ENCODE data around the gene NID2.

NID2 gene

DNA sequence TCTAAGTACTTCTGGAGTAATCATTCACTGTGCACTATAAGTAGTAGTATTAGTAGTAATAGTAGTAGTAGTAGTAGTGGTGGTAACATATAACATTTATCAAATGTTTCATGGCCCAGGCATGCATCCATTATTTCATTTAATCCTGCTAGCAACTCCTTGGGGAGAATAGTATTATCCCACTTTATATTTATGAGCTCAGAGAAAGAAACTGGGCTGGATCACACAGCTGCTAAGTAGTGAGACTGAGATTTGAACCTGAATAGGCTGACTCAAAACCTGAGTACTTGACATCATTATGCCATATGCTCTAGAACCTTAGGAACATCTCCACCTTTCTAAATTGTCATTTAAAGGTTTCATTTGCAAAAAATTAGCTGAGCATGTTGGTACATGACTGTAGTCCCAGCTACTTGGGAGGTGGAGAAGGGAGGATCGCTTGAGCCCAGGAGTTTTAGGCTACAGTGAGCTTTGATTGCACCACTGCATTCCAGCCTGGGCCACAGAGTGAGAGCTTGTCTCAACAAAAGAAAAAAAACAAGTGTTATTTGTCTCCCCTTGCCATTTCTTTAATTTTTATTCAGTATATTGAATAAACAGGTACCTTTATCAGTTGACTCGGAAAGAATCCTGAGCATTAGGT lies 11.4 kb upstream of the NID2 start:
- Histone ChIP-seq H3K9me3 (ENCODE audit: control extremely low read depth in 1 of 5, control insufficient read depth in 4 of 5, insufficient read depth in 2 of 5, low read depth in 1 of 5, low read length in 4 of 5) (peaks cover 0 to 18% (median 3%) of the 10 kb centered on the region in 5 experiments), H3K36me3 (ENCODE audit: control insufficient read depth in 4 of 4, insufficient read depth in 4 of 4, low read length in 3 of 4) (no peaks in the 10 kb centered on the region), H3K4me1 (ENCODE audit: control extremely low read depth in 1 of 4, control insufficient read depth in 4 of 4, insufficient read depth in 4 of 4, low read length in 3 of 4) (peaks cover 0 to 7% (median under 1%) of the 10 kb centered on the region in 4 experiments), H3K27ac (ENCODE audit: insufficient read depth in 1 of 2, low read depth in 1 of 2, low read length in 2 of 2, poor library complexity in 1 of 2, severe bottlenecking in 2 of 2) (no peak overlapping the region), H3K4me3 (ENCODE audit: control insufficient read depth in 1 of 7, extremely low read depth in 1 of 7, insufficient read depth in 4 of 7, low read depth in 2 of 7, low read length in 6 of 7) (no peak overlapping the region), H3K27me3 (replicated peaks in 2 of 5; ENCODE audit: control insufficient read depth in 4 of 5, insufficient read depth in 5 of 5, low read length in 4 of 5) (no peaks in the 10 kb centered on the region)
- ChIA-PET POLR2A (no interaction called here), CTCF (interaction anchor here (1.1 to 2.1 kb wide), 4 partner anchors 9 to 101 kb away, joined by 3 to 6 read pairs (median 3); no protein-coding TSS in a partner anchor)
- 90% methylated on average over 2 of the region's 2 CpGs for WGBS (ENCODE audit: insufficient coverage)
- no peak for DNase-seq

DNA sequence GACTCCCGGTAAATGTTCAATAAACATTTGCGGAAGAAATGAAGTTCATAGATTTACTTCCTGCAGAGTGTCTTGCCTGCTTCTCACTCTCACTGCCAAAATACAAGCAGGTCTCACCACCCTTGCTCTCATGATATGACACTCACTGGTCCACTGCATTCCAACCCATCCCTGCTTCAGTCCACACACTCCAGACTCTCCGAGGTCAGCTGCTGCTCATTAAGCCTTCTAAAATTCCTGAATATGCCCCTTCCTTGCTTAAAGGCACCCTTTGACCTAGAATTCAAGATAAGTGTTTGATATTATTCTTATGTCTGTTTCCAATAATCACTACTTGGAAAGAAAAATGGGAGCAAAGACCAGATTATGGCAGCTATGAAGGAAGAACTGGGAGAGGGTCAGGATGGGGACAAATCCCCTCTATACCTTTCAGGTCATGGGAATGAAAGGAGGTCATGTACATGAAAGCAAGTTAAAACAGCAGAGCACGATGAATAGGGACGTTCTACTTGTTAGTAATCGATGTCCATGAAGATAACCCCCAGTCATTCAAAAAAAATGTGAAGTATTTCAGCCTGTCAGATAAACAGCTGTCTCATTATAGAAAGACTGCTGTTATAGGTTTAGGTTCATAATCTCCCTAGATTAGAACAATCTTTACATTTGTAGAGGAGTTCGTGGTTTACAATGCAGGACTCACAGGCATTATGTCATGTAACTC lies 10.5 kb upstream of the NID2 start:
- 94% methylated on average over 5 of the region's 7 CpGs for whole genome bisulfite sequencing (ENCODE audit: insufficient coverage)
- DNase-seq = no peak
- Histone ChIP-seq H3K4me3 (ENCODE audit: control insufficient read depth in 1 of 7, extremely low read depth in 1 of 7, insufficient read depth in 4 of 7, low read depth in 2 of 7, low read length in 6 of 7) (no peak overlapping the region), H3K9me3 (ENCODE audit: control extremely low read depth in 1 of 5, control insufficient read depth in 4 of 5, insufficient read depth in 2 of 5, low read depth in 1 of 5, low read length in 4 of 5) (peaks cover 0 to 11% (median 3%) of the 10 kb centered on the region in 5 experiments), H3K27me3 (replicated peaks in 2 of 5; ENCODE audit: control insufficient read depth in 4 of 5, insufficient read depth in 5 of 5, low read length in 4 of 5) (no peaks in the 10 kb centered on the region), H3K4me1 (ENCODE audit: control extremely low read depth in 1 of 4, control insufficient read depth in 4 of 4, insufficient read depth in 4 of 4, low read length in 3 of 4) (peaks cover 0 to 7% (median under 1%) of the 10 kb centered on the region in 4 experiments), H3K36me3 (ENCODE audit: control insufficient read depth in 4 of 4, insufficient read depth in 4 of 4, low read length in 3 of 4) (no peaks in the 10 kb centered on the region), H3K27ac (ENCODE audit: insufficient read depth in 1 of 2, low read depth in 1 of 2, low read length in 2 of 2, poor library complexity in 1 of 2, severe bottlenecking in 2 of 2) (no peak overlapping the region)
- CTCF ChIA-PET = interaction anchor here (1.1 kb wide), 2 partner anchors 35 to 70 kb away, joined by 3 read pairs; no protein-coding TSS in a partner anchor
- POLR2A ChIA-PET = no interaction called here

DNA sequence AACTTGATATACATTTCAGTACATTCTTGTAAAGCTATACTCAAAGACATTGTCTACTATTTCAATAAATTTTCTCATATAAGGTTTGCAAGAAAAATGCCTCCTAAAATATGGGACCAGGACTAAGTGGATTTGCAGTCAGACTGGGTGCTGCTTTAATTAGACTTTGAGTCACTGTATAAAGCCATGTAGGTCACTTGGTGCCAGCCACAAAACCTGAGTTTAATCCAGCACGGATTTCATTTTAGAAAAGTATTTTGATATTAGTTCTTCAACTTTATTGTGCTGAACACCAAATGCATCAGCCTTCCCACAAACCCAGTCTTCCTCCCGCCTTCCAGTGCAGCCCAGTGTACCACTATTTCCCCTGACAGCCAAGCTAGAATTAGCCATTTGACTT lies 9.9 kb upstream of the NID2 start:
- Histone ChIP-seq H3K9me3 (ENCODE audit: control extremely low read depth in 1 of 5, control insufficient read depth in 4 of 5, insufficient read depth in 2 of 5, low read depth in 1 of 5, low read length in 4 of 5) (peaks cover 0 to 6% (median 0%) of the 10 kb centered on the region in 5 experiments), H3K36me3 (ENCODE audit: control insufficient read depth in 4 of 4, insufficient read depth in 4 of 4, low read length in 3 of 4) (no peaks in the 10 kb centered on the region), H3K27me3 (replicated peaks in 2 of 5; ENCODE audit: control insufficient read depth in 4 of 5, insufficient read depth in 5 of 5, low read length in 4 of 5) (no peaks in the 10 kb centered on the region), H3K27ac (ENCODE audit: insufficient read depth in 1 of 2, low read depth in 1 of 2, low read length in 2 of 2, poor library complexity in 1 of 2, severe bottlenecking in 2 of 2) (no peak overlapping the region), H3K4me1 (ENCODE audit: control extremely low read depth in 1 of 4, control insufficient read depth in 4 of 4, insufficient read depth in 4 of 4, low read length in 3 of 4) (peaks cover 0 to 7% (median under 1%) of the 10 kb centered on the region in 4 experiments), H3K4me3 (ENCODE audit: control insufficient read depth in 1 of 7, extremely low read depth in 1 of 7, insufficient read depth in 4 of 7, low read depth in 2 of 7, low read length in 6 of 7) (no peak overlapping the region)
- ChIA-PET POLR2A (no interaction called here), CTCF (no interaction called here)
- 100% methylated on average over 1 of the region's 2 CpGs for WGBS (ENCODE audit: insufficient coverage)
- no peak for DNase-seq

DNA sequence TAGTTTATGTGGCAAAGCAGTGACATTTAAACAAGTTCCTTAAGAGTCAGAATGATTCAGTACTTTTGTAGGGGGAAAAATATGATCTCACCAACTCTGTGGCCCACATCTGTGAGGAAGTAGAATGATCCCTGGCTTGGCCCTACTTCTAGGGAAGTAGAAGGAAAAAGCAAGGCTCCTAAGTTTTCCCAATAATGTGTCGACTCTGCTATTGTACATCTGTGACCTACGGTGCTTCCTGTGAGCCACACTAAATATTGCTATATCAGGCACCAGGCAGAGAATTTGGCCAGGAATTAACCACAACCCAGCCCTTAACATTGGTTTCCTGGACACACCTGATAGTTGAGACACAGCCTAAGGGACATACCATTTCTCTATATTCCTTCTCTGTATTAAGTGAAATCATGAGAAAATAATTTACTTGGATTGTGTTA lies 9.3 kb upstream of the NID2 start:
- peaks cover 0 to 6% (median 0%) of the 10 kb centered on the region in 5 experiments for H3K9me3 ChIP-seq (ENCODE audit: control extremely low read depth in 1 of 5, control insufficient read depth in 4 of 5, insufficient read depth in 2 of 5, low read depth in 1 of 5, low read length in 4 of 5)
- ChIA-PET CTCF (no interaction called here), POLR2A (no interaction called here)
- H3K36me3 ChIP-seq (ENCODE audit: control insufficient read depth in 4 of 4, insufficient read depth in 4 of 4, low read length in 3 of 4) = no peaks in the 10 kb centered on the region
- peak in 2 of 3 donors; percentile 58 to 67 for DNase-seq
- H3K27ac ChIP-seq (ENCODE audit: insufficient read depth in 1 of 2, low read depth in 1 of 2, low read length in 2 of 2, poor library complexity in 1 of 2, severe bottlenecking in 2 of 2) = no peak overlapping the region
- peaks cover 0 to 7% (median under 1%) of the 10 kb centered on the region in 4 experiments for H3K4me1 ChIP-seq (ENCODE audit: control extremely low read depth in 1 of 4, control insufficient read depth in 4 of 4, insufficient read depth in 4 of 4, low read length in 3 of 4)
- 10% methylated on average over 2 of the region's 2 CpGs for WGBS (ENCODE audit: insufficient coverage)
- H3K27me3 ChIP-seq (replicated peaks in 2 of 5; ENCODE audit: control insufficient read depth in 4 of 5, insufficient read depth in 5 of 5, low read length in 4 of 5) = no peaks in the 10 kb centered on the region
- H3K4me3 ChIP-seq (ENCODE audit: control insufficient read depth in 1 of 7, extremely low read depth in 1 of 7, insufficient read depth in 4 of 7, low read depth in 2 of 7, low read length in 6 of 7) = no peak overlapping the region

DNA sequence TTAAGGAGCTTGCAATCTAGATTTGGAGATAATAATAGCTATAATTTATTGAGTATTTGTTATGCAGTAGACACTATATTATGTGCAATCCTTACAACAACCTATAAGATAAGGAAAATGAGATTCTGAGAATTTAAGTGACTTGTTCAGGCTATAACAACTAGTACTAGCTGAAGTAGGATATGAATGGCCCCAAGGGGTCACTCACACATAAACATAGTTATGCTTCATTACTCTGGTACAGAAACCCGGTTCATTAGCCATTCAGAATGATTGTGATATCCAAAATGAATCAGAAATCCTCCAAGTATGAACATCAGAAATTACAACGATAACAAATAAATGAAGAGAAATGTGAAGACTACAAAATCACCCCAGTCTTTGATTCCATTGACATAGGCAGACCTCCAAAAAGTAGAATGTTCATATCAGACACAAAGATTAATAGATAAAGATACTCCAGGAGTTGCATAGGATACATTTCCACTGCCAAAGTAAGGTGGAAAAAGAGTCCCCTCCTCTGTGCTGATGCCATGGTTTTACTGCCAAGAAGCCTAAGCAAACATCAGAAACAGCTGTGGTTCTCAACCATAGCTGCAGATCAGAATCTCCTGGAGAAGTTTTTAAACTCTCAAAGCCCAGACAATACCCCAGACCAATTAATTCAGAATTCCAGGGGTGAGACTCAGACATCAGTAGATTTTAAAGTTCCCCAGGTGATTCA lies 8.6 kb upstream of the NID2 start:
- ChIA-PET CTCF (interaction anchor here (0.7 to 1.1 kb wide), 2 partner anchors 13 to 27 kb away, joined by 3 read pairs; no protein-coding TSS in a partner anchor), POLR2A (interaction anchor here (0.5 kb wide), 1 partner anchor 75 kb away, joined by 3 read pairs; no protein-coding TSS in a partner anchor)
- Histone ChIP-seq H3K27me3 (replicated peaks in 2 of 5; ENCODE audit: control insufficient read depth in 4 of 5, insufficient read depth in 5 of 5, low read length in 4 of 5) (peaks cover 0 to 2% (median under 1%) of the 10 kb centered on the region in 5 experiments), H3K36me3 (ENCODE audit: control insufficient read depth in 4 of 4, insufficient read depth in 4 of 4, low read length in 3 of 4) (no peaks in the 10 kb centered on the region), H3K4me1 (ENCODE audit: control extremely low read depth in 1 of 4, control insufficient read depth in 4 of 4, insufficient read depth in 4 of 4, low read length in 3 of 4) (peaks cover 0 to 7% (median under 1%) of the 10 kb centered on the region in 4 experiments), H3K4me3 (ENCODE audit: control insufficient read depth in 1 of 7, extremely low read depth in 1 of 7, insufficient read depth in 4 of 7, low read depth in 2 of 7, low read length in 6 of 7) (no peak overlapping the region), H3K27ac (ENCODE audit: insufficient read depth in 1 of 2, low read depth in 1 of 2, low read length in 2 of 2, poor library complexity in 1 of 2, severe bottlenecking in 2 of 2) (no peak overlapping the region), H3K9me3 (ENCODE audit: control extremely low read depth in 1 of 5, control insufficient read depth in 4 of 5, insufficient read depth in 2 of 5, low read depth in 1 of 5, low read length in 4 of 5) (peaks cover 0 to 3% (median 0%) of the 10 kb centered on the region in 5 experiments)
- DNase-seq = no peak
- no CpG with 5 or more reads among the region's 2 CpGs for WGBS (ENCODE audit: insufficient coverage)

DNA sequence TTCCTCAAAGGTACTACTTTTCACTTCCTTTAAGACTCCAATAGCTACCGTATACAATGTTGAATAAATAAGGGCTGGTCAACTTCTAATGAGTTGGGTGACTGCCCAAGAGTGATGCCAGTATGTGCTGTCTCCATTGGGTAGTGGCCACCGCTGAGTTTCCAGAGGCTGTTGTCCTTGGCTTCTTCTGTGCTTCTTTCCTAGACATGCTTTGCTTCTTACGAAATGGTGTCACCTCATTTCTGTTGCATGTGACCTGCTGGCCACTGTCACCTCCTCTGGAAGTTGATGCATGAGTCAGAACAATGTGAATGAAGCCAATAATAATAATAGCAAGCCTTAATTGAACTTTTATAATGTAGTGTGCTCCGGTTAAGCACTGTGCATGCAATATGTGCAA lies 7.5 kb upstream of the NID2 start:
- H3K4me3 ChIP-seq (ENCODE audit: control insufficient read depth in 1 of 7, extremely low read depth in 1 of 7, insufficient read depth in 4 of 7, low read depth in 2 of 7, low read length in 6 of 7) = no peak overlapping the region
- peaks cover 0 to 7% (median under 1%) of the 10 kb centered on the region in 4 experiments for H3K4me1 ChIP-seq (ENCODE audit: control extremely low read depth in 1 of 4, control insufficient read depth in 4 of 4, insufficient read depth in 4 of 4, low read length in 3 of 4)
- peaks cover 0 to 3% (median 0%) of the 10 kb centered on the region in 5 experiments for H3K9me3 ChIP-seq (ENCODE audit: control extremely low read depth in 1 of 5, control insufficient read depth in 4 of 5, insufficient read depth in 2 of 5, low read depth in 1 of 5, low read length in 4 of 5)
- H3K36me3 ChIP-seq (ENCODE audit: control insufficient read depth in 4 of 4, insufficient read depth in 4 of 4, low read length in 3 of 4) = no peaks in the 10 kb centered on the region
- H3K27ac ChIP-seq (ENCODE audit: insufficient read depth in 1 of 2, low read depth in 1 of 2, low read length in 2 of 2, poor library complexity in 1 of 2, severe bottlenecking in 2 of 2) = no peak overlapping the region
- DNase-seq = no peak
- ChIA-PET POLR2A (no interaction called here), CTCF (interaction anchor here (1.1 kb wide), 1 partner anchor 26 kb away, joined by 3 read pairs; no protein-coding TSS in a partner anchor)
- WGBS (ENCODE audit: insufficient coverage) = 75% methylated on average over 4 of the region's 4 CpGs
- peaks cover 0 to 12% (median 5%) of the 10 kb centered on the region in 5 experiments for H3K27me3 ChIP-seq (replicated peaks in 2 of 5; ENCODE audit: control insufficient read depth in 4 of 5, insufficient read depth in 5 of 5, low read length in 4 of 5)

Measured in common myeloid progenitor, CD34-positive (primary cell).